DMS 273 treated with DMSO at 0.1 percent for 48 hours (cell line): ENCODE data around the gene ENTPD3.

Experiments
- DNase-seq: peaks from one replicate; lab custom pipeline; 2025; lab: John Stamatoyannopoulos, UW

ENTPD3 gene, protein sequence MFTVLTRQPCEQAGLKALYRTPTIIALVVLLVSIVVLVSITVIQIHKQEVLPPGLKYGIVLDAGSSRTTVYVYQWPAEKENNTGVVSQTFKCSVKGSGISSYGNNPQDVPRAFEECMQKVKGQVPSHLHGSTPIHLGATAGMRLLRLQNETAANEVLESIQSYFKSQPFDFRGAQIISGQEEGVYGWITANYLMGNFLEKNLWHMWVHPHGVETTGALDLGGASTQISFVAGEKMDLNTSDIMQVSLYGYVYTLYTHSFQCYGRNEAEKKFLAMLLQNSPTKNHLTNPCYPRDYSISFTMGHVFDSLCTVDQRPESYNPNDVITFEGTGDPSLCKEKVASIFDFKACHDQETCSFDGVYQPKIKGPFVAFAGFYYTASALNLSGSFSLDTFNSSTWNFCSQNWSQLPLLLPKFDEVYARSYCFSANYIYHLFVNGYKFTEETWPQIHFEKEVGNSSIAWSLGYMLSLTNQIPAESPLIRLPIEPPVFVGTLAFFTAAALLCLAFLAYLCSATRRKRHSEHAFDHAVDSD

DNA sequence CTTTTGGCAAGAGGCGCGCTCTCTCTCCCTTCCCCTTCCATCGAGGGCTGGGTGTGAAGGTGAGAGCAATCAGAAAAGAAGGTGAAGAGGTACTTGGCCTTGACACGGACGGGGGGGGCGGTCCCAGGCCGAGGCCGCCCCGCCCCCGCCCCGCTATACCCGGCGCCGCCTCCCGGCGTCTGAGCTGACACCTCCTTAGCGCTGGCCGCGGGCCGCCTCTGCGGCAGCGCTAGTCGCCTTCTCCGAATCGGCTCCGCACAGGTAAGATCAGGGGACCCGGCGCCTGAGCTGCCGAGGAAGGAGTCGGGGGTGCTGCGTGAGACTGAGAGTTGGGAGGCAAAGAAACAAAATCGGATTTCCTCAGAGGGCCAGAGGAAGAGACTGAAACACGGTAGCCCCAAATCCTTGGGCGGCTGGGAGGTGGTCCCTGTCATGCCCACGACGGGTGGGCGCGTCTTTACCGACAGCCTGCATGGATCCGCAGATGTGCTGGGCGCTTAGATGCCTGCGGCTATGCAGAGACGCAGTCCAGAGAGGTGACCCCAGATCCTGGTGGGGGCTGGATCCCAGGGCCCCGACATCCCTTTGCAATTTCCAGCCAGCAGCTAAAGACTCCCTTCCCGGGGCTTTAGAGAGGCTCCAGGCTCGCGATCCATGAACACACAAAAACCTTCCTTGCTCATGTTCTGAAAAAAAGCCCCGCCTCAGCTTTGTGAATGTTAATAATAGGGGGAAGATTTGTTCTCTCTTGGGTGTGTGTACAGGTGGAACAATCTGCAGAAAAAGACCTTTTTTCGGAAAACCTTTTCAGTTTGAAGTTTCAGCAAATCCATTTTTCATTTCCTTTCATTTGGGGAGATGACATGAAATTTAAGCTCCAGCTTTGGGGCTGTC is at the start of gene ENTPD3:
TSS of gene ENTPD3 (plus strand) at position 184 of the 894 bp plus-strand sequence. CDS start 874 bp downstream, outside the sequence.
- DNase-seq: no peak

DNA sequence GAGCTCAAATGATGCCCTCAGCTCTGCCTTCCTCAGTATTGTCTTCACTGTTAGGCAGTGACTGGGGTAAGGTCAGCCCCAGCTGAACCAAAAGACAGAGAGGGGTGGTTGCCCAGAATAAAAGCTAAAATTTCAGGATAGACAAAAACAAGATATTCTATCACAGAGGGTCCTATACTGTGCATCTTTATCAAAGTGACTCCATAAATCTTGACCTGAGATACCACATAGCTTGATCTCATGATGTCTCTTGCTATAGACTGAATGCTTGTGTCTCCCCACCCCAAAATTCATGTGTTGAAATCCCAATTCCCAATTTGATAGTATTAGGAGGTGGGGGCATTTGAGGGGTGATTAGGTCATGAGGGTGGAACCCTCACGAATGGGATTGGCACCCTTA is 47.1 kb upstream of the ENTPD3 start:
- DNase-seq: no peak

DNA sequence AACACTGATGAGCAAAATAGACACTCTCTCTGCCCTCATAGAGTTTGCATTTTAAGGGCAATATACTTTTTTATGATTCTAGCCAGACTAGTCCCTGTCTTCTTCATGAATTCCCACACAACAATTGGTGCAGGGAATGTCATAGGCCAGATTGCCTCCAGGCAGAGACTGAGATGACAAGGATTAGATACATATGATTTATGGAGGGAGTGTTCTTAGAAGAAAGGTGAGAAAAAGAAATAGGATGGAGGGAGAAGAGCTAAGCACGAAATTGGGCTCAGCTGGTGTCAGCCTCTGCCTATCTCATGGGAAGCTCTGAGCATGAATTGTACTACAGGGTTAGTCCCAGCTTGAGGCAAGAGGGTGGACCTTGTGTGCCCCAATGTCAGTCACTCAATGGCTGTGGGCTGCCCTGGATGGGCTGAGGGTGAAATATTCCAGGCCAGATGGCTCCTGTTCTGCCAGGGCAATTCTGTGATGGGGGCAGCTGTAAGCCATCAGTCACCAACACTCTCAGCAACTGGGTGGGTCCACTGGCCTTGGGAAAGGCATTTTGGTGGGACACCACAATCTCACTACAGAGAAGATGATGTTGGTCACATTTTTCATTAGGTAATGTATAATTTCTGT is 46.3 kb upstream of the ENTPD3 start:
- no peak for DNase-seq

DNA sequence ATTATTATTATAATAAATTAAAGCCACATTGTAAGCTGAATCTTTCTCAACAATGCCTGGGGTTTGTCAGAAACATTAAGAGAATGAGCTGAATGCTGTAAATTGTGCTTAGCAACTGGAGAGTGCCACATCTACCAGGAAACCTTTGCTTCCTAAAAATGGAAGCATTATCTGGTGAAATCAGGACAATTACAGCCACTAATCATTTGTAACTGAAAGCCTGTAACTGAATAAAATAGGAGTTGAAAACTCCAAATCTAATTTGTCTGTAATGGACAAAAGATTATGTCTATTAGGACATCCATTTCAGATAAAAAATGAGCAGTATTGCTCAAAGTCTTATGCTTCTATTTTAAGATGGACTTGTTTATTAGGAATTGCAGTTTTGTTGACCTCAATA is 45.3 kb upstream of the ENTPD3 start:
- no peak for DNase-seq

DNA sequence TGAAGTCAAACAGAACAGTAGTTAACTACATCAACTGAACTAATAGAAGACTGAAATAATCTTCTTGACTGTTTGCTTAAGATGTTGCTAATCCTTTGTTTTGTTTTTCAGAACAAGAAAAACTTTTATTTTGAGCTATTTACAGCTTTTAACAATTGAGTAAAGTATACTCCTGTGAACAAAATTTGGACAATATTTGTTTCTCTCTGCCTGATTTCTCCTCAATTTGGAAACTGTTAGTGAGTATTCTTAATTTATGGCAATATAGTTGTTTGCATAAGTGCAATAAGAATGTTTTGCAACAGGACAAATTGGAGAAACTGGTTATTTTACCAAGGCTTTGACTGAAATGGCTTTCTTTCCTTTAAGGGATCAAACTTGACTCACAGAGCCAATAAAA is 36.5 kb upstream of the ENTPD3 start:
- DNase-seq: no peak

DNA sequence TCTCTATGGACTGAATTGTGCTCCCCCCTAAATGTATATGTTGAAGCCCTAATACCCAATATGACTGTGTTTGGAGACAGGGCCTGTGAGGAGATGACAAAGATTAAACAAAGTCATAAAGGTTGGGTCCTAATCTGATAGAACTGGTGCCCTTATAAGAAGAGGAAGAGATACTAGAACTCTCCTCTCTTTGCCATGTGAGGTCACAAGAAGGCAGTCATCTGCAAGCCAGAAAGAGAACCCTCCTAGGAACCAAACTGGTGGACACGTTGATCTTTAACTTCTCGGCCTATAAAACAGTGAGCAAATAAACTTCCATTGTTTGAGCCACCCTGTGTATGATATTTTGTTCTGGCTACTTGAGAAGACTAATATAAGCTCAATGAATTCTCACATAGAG is 31.6 kb upstream of the ENTPD3 start:
- no peak for DNase-seq

DNA sequence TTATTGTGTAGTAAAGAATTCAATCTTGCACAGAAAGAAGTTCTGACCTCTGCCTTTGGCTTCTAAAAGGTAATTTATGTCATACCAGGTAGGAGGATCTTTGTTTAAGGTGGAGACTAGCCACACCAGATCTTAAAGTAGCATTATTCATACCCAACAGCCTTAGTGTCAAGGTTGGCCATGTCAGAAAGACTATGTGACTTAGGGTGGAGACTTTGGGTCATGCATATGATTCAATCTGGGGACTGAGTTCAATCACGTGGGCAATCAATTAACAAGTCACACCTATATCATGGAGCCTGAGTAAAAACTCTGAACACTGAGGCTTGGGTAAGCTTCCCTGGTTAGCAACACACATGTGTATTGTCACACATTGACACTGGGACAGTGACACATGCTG is 28.5 kb upstream of the ENTPD3 start:
- DNase-seq: no peak

DNA sequence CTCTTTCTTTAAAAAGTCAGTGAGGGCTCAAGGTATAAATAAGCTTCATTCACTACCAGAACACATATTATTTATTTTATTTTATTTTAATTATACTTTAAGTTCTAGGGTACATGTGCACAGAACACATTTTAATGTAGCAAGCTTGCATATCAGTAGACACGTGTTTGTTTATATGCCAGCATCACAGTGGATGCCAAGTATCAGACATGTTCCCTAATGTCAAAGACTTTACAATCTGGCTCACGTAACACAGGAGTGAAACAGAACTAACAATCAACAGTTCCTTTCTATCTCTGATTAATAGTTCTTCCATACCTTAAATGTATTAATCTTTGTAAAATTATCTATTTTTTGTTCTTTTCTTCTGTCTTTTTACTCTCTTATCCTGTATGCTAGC is 23.3 kb upstream of the ENTPD3 start:
- DNase-seq: no peak

DNA sequence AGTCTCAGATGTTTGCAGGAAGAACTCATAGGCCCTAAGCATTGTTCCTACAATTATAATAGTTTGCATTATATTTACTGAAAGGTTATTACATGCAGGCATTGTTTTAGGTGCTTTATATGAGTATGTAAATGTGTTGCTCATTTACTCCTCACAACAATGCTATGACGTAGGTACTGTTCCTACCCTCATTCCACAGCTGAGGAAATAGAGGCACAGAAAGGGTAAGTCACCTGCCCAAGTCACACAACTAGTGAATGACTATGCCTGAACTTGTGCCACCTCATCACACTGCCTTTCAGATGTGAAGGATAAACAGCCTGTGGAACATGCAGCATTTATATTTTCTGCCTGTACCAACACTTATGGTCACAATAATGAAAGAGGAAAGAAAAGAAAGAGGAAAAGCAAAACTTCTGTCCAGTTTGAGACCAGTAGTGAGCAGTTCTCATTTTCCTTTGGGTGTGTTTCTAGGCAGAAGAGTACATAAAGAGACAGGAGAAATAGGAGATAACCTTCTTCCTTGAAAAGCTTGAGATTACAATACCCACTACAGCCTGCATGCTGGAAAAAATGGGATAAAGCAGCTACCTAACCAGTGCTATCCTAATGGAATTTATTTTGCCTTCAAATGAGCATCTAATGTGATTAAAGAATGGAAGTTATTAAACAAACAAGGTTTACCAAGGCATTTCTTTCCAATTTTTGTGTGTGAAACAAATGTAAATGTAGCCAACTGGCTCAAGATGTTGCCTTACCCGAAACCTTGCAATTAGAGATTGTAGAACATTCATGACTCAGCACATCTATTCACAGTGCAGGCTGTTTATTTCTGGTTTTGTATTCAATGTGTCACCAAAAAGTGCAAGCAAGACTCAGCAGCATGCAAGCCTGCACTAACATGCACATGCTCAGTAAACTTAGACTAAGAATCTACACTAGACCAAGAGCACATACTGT is 20.5 kb upstream of the ENTPD3 start:
- DNase-seq: no peak

DNA sequence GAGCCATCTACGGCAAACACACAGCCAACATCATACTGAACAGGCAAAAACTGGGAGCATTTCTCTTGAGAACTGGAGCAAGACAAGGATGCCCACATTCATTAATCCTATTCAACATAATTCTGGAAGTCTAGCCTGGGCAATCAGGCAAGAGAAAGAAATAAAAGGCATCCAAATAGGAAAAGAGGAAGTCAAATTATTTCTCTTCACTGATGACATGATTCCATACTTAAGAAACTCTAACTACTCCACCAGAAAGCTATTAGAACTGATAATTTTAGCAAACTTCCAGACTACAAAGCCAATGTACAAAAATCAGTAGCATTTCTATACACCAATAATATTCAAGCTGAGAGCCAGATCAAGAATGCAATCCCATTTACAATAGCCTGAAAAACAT is 17.3 kb upstream of the ENTPD3 start:
- DNase-seq: no peak

DNA sequence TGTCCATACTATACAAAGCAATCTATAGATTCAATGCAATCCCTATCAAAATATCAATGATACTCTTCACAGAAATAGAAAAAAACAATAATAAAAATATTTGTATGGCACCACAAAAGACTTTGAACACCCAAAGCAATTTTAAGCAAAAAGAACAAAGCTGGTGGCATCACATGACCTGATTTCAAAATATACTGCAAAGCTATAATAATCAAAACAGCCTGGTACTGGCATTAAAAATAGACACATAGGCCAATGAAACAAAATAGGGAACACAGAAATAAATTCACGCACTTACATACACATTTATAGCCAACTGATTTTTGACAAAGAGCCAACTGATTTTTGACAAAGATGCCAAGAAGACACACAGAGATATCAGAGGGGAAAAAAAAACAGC is 9.2 kb upstream of the ENTPD3 start:
- no peak for DNase-seq

DNA sequence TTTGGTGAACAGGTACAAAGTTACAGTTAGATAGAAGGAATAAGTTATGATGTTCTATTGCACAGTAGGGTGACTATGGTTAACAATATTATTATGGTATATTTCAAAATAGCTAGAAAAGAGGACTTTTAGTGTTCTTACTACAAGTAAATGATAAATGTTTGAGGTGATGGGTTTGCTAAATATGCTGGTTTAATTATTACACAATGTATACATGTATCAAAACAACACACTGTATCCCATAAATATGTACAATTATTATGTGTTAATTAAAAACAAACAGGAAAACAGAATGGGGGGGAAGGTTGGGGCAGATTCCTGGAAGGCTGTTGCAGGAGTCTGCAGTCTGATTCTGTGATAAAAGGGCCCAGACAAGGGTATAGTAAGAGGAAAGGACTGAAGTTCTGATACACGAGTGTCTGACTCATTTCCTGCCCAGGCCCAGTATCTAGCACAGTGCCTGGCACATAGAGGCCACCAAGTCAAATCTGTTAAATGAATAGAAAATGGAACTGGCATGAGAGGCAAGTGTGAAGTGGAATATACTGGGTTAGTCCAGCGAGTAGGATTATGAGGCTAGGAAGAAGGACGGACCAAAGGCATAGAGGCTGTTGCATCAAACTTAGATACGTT is 7.2 kb upstream of the ENTPD3 start:
- DNase-seq: no peak

DNA sequence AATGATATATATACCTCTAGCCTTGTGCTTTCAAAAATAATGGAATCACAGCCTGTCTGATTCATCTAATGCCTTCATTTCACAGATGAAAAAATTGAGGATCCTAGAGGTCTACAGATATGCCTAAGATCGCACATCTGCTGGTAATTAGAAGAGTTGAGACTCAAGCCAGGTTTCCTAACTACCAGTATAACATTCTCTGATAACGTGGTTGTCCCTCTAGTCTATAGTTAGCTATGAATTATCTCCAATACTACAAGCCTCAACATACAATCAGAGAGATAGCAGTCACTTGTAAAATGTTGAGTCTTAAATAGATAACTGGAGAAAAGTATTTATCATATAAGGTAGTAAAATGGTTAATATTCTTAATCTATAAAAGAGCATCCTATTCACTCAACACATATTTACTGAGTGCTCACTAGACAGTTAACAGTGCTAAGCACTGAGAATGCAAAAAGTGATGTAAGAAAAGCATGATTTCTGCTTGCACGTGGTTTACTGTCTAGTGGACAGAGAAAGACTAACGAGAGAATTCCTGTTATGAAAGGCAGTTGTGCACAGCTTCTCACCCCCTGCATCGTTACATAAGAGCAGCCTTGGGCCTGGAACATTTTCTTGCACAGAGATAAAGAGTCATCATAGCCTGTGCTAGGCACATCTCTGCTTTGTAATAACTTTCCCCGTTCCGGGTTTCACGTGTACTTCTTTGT is 4.9 kb upstream of the ENTPD3 start:
- no peak for DNase-seq

DNA sequence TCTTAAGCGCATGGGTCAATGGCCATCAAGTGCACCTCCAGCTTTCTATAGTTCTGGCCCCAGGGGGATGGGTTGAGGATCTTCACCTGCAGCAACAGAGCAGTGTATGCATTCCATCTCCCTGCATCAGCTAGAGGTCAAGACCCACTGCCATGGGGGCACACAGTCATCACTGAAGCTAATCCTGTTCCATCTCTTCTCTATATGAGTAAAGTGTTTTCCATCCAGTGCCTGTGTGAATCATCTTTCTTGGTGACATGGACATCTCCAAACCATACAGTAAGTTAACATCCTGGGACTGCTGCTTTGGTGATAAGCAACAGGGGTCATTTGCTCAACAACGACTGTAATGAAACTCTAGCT is 4.4 kb upstream of the ENTPD3 start:
- DNase-seq: no peak

DNA sequence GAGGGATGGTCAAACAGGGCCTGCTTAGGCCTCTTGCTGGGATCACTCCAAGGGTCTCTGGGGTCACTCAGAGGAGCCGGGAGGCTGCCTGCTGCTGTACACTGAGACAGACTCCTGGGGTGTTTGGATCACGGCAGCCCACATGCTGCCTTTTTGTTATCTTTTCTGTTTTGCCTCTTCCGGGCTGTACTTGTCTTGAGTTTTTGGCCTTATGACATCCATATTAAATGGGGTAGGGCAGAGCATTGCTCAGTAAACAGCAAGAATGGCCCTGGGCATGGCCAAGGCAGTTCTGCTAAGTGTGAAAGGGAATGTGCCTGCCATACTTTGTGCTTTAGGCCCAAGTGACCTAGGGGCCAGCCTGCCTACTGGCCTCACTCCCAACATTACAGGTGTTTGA is 771 bp upstream of the ENTPD3 start:
- DNase-seq: no peak

DNA sequence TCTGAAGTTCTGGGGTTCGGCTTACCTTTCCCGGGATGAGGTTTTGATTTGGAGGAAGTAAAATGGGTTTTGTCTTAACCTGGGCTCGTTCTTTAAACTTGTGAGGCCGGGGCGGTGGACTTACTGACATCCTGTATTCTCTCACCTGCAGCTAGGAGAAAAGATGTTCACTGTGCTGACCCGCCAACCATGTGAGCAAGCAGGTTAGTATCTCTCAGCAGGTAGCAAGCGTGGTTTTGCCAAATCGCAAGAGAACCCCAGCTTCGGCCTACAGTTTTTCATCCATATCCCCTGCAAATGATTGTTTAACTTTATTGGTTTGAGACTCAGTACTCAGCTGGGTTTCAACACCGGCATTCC is 891 bp downstream of the ENTPD3 start:
- no peak for DNase-seq

DNA sequence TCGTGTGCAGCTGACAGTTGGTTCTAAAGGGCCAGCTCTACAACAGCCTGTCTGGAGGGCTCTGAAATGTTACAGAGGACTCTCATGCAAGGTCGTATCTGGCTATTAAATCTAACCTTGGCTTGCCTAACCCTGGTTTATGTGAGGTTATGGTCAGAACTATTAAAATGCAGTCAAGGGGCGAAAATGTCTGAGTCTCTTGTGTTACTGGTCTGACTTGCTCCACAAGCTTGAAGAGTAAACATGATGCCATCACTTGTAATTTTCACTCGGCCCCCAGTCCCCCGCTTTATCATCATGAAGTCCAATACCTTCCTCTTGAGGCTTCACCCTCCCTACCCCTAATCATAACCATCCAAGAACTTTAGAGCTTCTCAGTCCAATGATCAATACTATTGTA is 9.4 kb downstream of the ENTPD3 start:
- no peak for DNase-seq

DNA sequence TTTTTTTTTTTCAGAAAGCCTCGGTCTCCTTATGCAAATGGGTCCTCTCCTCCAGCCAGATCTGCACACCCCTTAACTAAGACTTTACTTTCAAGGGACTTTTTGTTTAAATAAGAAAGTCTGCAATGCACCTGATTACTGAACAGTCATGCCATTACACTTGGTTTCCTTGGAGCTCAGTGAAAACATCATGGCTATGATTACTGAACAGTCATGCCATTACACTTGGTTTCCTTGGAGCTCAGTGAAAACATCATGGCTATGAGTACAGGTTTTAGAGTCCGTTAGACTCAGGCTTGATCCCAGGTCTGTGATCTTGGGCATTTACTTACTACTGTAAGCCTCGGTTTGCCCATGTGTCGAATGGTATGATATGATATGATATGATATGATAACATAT is 10.1 kb downstream of the ENTPD3 start:
- DNase-seq: no peak

DNA sequence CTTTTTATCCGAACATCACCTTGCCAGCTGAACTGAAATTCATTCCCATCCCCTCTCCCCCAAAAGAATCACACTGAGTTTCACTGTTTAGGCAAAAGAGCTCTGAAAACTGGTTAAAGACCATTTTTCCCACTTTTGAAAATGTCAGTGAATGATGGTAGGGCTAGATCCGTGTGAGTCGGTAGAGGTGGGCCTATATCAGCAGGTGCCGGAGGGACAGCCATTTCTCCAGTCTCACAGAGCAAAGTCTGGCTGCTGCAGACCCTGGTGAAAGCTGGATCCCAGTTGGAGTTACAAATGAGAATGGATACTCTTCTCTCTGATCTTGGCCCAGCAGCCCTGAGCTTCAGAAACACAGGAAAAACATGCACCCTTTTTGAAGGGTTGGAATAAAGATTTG is 10.9 kb downstream of the ENTPD3 start:
- no peak for DNase-seq

DNA sequence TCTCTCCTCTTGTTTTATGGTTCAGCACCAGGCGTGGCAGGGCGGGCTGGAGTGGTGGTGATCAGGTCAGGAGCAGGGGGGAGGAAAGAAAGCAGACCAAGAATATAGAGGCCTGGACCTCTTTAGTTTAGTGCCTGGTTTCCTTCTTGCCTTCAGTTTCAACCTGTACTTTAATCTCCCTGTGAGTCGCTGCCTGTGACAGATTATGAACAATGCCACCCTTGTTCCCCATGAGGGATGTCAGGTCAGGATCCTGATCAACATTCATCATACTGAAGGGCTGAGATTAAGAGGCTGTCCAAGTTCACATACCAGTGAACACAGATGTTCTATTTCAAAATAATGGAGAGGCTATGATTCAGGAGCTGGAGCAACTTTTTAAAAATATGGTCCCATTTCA is 11.4 kb downstream of the ENTPD3 start:
- DNase-seq: no peak
